Stomach (tissue), 4 donors: ENCODE results near the gene SLITRK2.

Experiments used
- POLR2A ChIP-seq, 4 donors: fragments of 450-650 bp; IDR thresholded peaks; one replicate each; pipeline ENCODE4 v1.6.1; 2016; ENCODE audit warnings: antibody characterized with exemption in 4 of 4, control low read depth in 2 of 4, mild to moderate bottlenecking in 1 of 4, moderate library complexity in 1 of 4
- TF ChIP-seq, protein P1 (sequence below), 7 experiments: fragments of 450-650 bp in 4 of 7; fragments of 200-600 bp in 3 of 7; sonication (generic) in 3 of 7; IDR thresholded peaks; one replicate each; pipeline ENCODE4 v1.5.1; 2016 to 2019; ENCODE audit warnings: antibody characterized with exemption in 7 of 7, control low read depth in 2 of 7, mild to moderate bottlenecking in 1 of 7

DNA sequence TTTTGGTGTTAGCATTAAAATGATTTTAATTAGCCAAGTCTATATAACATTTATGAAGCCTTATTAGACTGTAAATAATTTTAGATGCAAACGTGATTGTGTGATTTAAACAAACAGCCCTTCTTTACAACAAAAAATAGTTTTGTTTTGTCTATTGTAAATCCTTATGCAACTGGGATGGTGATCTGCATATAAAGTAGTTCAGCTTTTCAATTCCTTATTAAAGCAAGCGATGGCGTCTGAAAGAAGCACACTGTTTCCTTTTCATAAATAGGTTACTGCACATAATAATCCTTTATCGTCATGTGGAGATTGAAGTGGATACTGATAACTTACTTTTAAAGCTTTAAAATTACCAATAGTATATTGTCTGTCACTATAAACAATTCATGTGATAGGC, 8.8 kb downstream of the SLITRK2 start:
- TF ChIP-seq, protein P1, sequence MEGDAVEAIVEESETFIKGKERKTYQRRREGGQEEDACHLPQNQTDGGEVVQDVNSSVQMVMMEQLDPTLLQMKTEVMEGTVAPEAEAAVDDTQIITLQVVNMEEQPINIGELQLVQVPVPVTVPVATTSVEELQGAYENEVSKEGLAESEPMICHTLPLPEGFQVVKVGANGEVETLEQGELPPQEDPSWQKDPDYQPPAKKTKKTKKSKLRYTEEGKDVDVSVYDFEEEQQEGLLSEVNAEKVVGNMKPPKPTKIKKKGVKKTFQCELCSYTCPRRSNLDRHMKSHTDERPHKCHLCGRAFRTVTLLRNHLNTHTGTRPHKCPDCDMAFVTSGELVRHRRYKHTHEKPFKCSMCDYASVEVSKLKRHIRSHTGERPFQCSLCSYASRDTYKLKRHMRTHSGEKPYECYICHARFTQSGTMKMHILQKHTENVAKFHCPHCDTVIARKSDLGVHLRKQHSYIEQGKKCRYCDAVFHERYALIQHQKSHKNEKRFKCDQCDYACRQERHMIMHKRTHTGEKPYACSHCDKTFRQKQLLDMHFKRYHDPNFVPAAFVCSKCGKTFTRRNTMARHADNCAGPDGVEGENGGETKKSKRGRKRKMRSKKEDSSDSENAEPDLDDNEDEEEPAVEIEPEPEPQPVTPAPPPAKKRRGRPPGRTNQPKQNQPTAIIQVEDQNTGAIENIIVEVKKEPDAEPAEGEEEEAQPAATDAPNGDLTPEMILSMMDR (IDR thresholded peaks at IDR 0.05): no peak
- TF ChIP-seq POLR2A (IDR thresholded peaks at IDR 0.05): no peak
